ENCODE results near the gene GALK1. TPM values are rescaled to one million over a fixed set of nuclear protein-coding genes. Genes with fewer than 3 reads are reported as not detected.
A peak's percentile ranks its signal among the peaks of the same experiment; 100 is the strongest.

GALK1 gene
- total and polyA plus RNA-seq, 2 of the 13 experiments (the other 11 are each of a cell fraction or from before 2014, with no cell fraction given): 59.9 to 93.6 TPM

DNA sequence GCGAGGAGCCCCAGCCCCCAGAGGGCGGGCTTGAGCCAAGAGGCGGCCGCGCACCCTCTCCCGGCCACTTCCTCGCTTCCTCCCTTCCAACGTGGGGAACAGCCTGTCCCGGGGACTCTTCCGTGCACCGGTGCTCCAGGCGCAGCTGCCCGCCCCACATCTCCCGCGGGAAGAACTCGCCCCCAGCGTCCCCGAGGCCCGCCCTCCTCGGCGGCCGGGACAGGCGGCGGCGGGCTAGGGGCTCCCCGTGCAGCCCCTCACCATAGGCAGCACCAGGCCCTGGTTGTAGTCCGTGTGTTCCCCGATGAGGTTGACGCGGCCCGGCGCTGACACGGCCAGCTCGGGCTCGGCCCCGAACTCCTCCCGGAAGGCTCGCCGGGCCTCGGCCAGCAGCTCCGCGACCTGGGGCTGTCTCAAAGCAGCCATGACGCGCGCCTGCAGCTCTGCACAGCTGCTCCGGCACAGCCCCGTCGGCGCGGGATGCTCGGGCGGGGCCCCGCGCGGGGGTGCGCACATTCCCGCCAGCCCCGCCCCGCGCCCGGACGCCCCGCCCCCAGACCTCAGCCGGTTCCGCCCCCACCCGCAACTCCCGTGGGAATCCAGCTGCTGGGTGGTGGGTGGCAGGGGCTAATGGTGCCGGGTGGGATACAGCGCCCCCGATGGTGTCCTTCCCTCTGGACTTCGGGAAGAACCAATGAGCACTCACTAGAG is at the start of gene GALK1 (continued):
- TF ChIP-seq MXD1 (CRISPR knock-in tag; IDR thresholded peaks at IDR 0.05): peak; percentile 77; the same call in 1 of the 2 replicates
- TF ChIP-seq DNMT1 (CRISPR knock-in tag; IDR thresholded peaks at IDR 0.05): peak; percentile 92; the same call in 1 of the 2 replicates
- peak; percentile 55; the same call in 1 of the 2 replicates for TF ChIP-seq ZC3H13 (CRISPR knock-in tag; IDR thresholded peaks at IDR 0.05)
- TF ChIP-seq PHF5A (CRISPR knock-in tag; IDR thresholded peaks at IDR 0.05; ENCODE audit: low read depth, unreplicated experiment): peak; percentile 23
- TF ChIP-seq ZNF546 (CRISPR knock-in tag; conservative IDR thresholded peaks at IDR 0.05): no peak
- TF ChIP-seq, protein P1, sequence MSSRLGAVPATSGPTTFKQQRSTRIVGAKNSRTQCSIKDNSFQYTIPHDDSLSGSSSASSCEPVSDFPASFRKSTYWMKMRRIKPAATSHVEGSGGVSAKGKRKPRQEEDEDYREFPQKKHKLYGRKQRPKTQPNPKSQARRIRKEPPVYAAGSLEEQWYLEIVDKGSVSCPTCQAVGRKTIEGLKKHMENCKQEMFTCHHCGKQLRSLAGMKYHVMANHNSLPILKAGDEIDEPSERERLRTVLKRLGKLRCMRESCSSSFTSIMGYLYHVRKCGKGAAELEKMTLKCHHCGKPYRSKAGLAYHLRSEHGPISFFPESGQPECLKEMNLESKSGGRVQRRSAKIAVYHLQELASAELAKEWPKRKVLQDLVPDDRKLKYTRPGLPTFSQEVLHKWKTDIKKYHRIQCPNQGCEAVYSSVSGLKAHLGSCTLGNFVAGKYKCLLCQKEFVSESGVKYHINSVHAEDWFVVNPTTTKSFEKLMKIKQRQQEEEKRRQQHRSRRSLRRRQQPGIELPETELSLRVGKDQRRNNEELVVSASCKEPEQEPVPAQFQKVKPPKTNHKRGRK (CRISPR knock-in tag; IDR thresholded peaks at IDR 0.05): 0 out of 2 replicates have a peak, but pooled peaks have one; percentile 9
- TF ChIP-seq CREB1 (IDR thresholded peaks at IDR 0.05): no peak
- TF ChIP-seq CREB1 (CRISPR knock-in tag; IDR thresholded peaks at IDR 0.05): no peak
- TF ChIP-seq ELF4 (CRISPR knock-in tag; IDR thresholded peaks at IDR 0.05; ENCODE audit: borderline replicate concordance): peak; percentile 25; the same call in 1 of the 2 replicates
- TF ChIP-seq ZNF841 (CRISPR knock-in tag; IDR thresholded peaks at IDR 0.05; ENCODE audit: borderline replicate concordance): no peak
- TF ChIP-seq HMG20A (CRISPR knock-in tag; IDR thresholded peaks at IDR 0.05; ENCODE audit: borderline replicate concordance): no peak
- TF ChIP-seq ZBTB49 (CRISPR knock-in tag; IDR thresholded peaks at IDR 0.05; ENCODE audit: borderline replicate concordance): no peak
- no peak for TF ChIP-seq NFE2L2 (IDR thresholded peaks at IDR 0.05; ENCODE audit: low read length)
- TF ChIP-seq ISL2 (CRISPR knock-in tag; IDR thresholded peaks at IDR 0.05): 0 out of 2 replicates have a peak, but pooled peaks have one; percentile 14
- no peak for TF ChIP-seq MIER2 (CRISPR knock-in tag; IDR thresholded peaks at IDR 0.05)
- TF ChIP-seq NFYB (CRISPR knock-in tag; IDR thresholded peaks at IDR 0.05): no peak
- no peak for TF ChIP-seq SNRNP70 (IDR thresholded peaks at IDR 0.05; ENCODE audit: low read depth, low read length)
- TF ChIP-seq RAD21 (CRISPR knock-in tag; IDR thresholded peaks at IDR 0.05): peak; percentile 46
- TF ChIP-seq PATZ1 (CRISPR knock-in tag; IDR thresholded peaks at IDR 0.05): peak; percentile 62
- no peak for TF ChIP-seq NFIC (IDR thresholded peaks at IDR 0.05; ENCODE audit: low read length)
- TF ChIP-seq ZFX (CRISPR knock-in tag; IDR thresholded peaks at IDR 0.05; ENCODE audit: low read depth): peak; percentile 58
- peak; percentile 37; the same call in 1 of the 2 replicates for TF ChIP-seq ZNF589 (CRISPR knock-in tag; conservative IDR thresholded peaks at IDR 0.05)
- peak; percentile 28; the same call in 1 of the 2 replicates for TF ChIP-seq ZNF616 (CRISPR knock-in tag; IDR thresholded peaks at IDR 0.05; ENCODE audit: low read depth)
- TF ChIP-seq ZMAT3 (CRISPR knock-in tag; conservative IDR thresholded peaks at IDR 0.05): 0 out of 2 replicates have a peak, but pooled peaks have one; percentile 28
- no peak for TF ChIP-seq SUZ12 (IDR thresholded peaks at IDR 0.05; ENCODE audit: low read depth, low read length)

Measured in HepG2 (cell line).